B cell (primary cell): Measurements from ENCODE around the gene PDZRN3. TPM values are rescaled to one million over a fixed set of nuclear protein-coding genes. Genes with fewer than 3 reads are reported as not detected.

Source experiments
- ATAC-seq: fragments of 200-7000 bp; cut with Tn5 transposase; one replicate; pipeline ENCODE4 v1.10.0; 2021; ENCODE audit warnings: low read depth, mild to moderate bottlenecking, moderate number of reproducible peaks, moderate library complexity
- CTCF ChIA-PET: fragments of 350-600 bp; sonication (Branson Sonifier 250); formaldehyde crosslinking; loops from one replicate; lab custom pipeline; 2021; ENCODE audit warnings: antibody characterized with exemption, inconsistent platforms; lab: Charles Lee
- POLR2A ChIA-PET: fragments of 350-600 bp; sonication (Branson Sonifier 250); formaldehyde crosslinking; loops from one replicate; lab custom pipeline; 2021; ENCODE audit warnings: antibody characterized with exemption; lab: Charles Lee
- DNase-seq: peaks from one replicate; pipeline ENCODE4 v3.0.0; 2013
- H2AFZ ChIP-seq: 2 replicates; pipeline ENCODE4 v1.6.1; 2012; ENCODE audit warnings: mild to moderate bottlenecking, low read depth, low read length; ENCODE audit not compliant: insufficient read depth, poor library complexity, severe bottlenecking
- H3K27ac ChIP-seq, 2 donors: 1 replicate in 1 of 2; 2 replicates in 1 of 2; pipeline ENCODE4 v1.5.1; 2012 to 2013; ENCODE audit warnings: low read length in 2 of 2, mild to moderate bottlenecking in 2 of 2, moderate library complexity in 1 of 2
- H3K27me3 ChIP-seq, 4 experiments: fragments of 200-600 bp in 1 of 4; sonication (generic) in 1 of 4; replicated peaks in 1 of 4; 1 replicate in 2 of 4; 2 replicates in 2 of 4; pipeline versions ENCODE4 v1.6.1 to v1.7.0; 2013 to 2016; ENCODE audit warnings: low read length in 3 of 4, mild to moderate bottlenecking in 2 of 4, mixed read lengths in 1 of 4, moderate library complexity in 1 of 4; ENCODE audit not compliant: insufficient read depth in 4 of 4, control insufficient read depth in 3 of 4; ENCODE audit errors: control extremely low read depth in 1 of 4
- H3K36me3 ChIP-seq, 2 experiments: replicated peaks in 1 of 2; 1 replicate in 1 of 2; 2 replicates in 1 of 2; pipeline versions ENCODE4 v1.6.1 to v1.7.1; 2013; ENCODE audit warnings: low read length in 1 of 2; ENCODE audit not compliant: insufficient read depth in 2 of 2, control insufficient read depth in 1 of 2; ENCODE audit errors: control extremely low read depth in 1 of 2, extremely low read depth in 1 of 2
- H3K4me1 ChIP-seq, 2 donors: fragments of 200-600 bp in 1 of 2; sonication (generic) in 1 of 2; 1 replicate in 1 of 2; 2 replicates in 1 of 2; pipeline versions ENCODE4 v1.5.1 to v1.6.1; 2013 to 2017; ENCODE audit warnings: low read length in 2 of 2; ENCODE audit not compliant: control insufficient read depth in 2 of 2, insufficient read depth in 2 of 2
- H3K4me2 ChIP-seq: replicated peaks from 2 replicates; pipeline ENCODE3; 2012; ENCODE audit warnings: mild to moderate bottlenecking, low read depth, low read length; ENCODE audit not compliant: poor library complexity, severe bottlenecking
- H3K4me3 ChIP-seq, 5 experiments: fragments of 200-600 bp in 1 of 5; sonication (generic) in 1 of 5; 1 replicate in 3 of 5; 2 replicates in 2 of 5; pipeline versions ENCODE4 v1.5.1 to v1.7.0; 2011 to 2016; ENCODE audit warnings: low read length in 4 of 5, mild to moderate bottlenecking in 4 of 5, low read depth in 2 of 5, control low read depth in 1 of 5, moderate library complexity in 1 of 5; ENCODE audit not compliant: insufficient read depth in 1 of 5; ENCODE audit errors: control extremely low read depth in 1 of 5, extremely low read depth in 1 of 5
- H3K79me2 ChIP-seq: fragments of 200-600 bp; sonication (generic); one replicate; pipeline ENCODE4 v1.6.0; 2016; ENCODE audit warnings: low read length; ENCODE audit not compliant: control insufficient read depth, insufficient read depth
- H3K9ac ChIP-seq: fragments of 200-600 bp; sonication (generic); 2 replicates; pipeline ENCODE4 v1.6.1; 2017; ENCODE audit warnings: mild to moderate bottlenecking, low read length, moderate library complexity
- H3K9me3 ChIP-seq, 3 donors: one replicate each; pipeline versions ENCODE4 v1.6.1 to v1.7.1; 2013; ENCODE audit warnings: low read length in 2 of 3; ENCODE audit not compliant: control insufficient read depth in 2 of 3, insufficient read depth in 1 of 3; ENCODE audit errors: control extremely low read depth in 1 of 3
- H4K20me1 ChIP-seq: 2 replicates; pipeline ENCODE4 v1.6.0; 2012; ENCODE audit warnings: mild to moderate bottlenecking, low read length; ENCODE audit not compliant: insufficient read depth, control insufficient read depth, poor library complexity, severe bottlenecking
- H3K27ac Mint-ChIP-seq: one replicate; pipeline ENCODE4 v1.8.0; 2021; ENCODE audit warnings: mixed read lengths
- H3K27me3 Mint-ChIP-seq: one replicate; pipeline ENCODE4 v1.8.0; 2021; ENCODE audit warnings: mixed read lengths
- H3K4me1 Mint-ChIP-seq: one replicate; pipeline ENCODE4 v1.8.0; 2021; ENCODE audit warnings: mixed read lengths
- H3K4me3 Mint-ChIP-seq: one replicate; pipeline ENCODE4 v1.8.0; 2021; ENCODE audit warnings: mixed read lengths
- H3K9me3 Mint-ChIP-seq: one replicate; pipeline ENCODE4 v1.8.0; 2022; ENCODE audit warnings: mixed read lengths; ENCODE audit not compliant: insufficient read depth
- CTCF ChIP-seq: fragments of 200-600 bp; IDR thresholded peaks from one replicate; pipeline ENCODE4 v1.8.0; 2022; ENCODE audit warnings: antibody characterized with exemption, mild to moderate bottlenecking
- EZH2 ChIP-seq: IDR thresholded peaks from 2 replicates; pipeline ENCODE4 v1.6.1; 2012; ENCODE audit warnings: borderline replicate concordance, low read depth, mild to moderate bottlenecking, moderate library complexity, low read length; ENCODE audit not compliant: insufficient read depth, poor library complexity, severe bottlenecking
- WGBS: methylation state at CpG from one replicate; pipeline ENCODE4 v1.1.5; 2013; ENCODE audit warnings: missing lambda C conversion rate; ENCODE audit not compliant: insufficient coverage; 5-methylcytosine and 5-hydroxymethylcytosine counted together
- intact Hi-C: fragments of 100-400 bp; cut with micrococcal nuclease; formaldehyde crosslinking; loops from one replicate; pipeline ENCODE4 v1.10.0; 2022
- polyA plus RNA-seq: library from polyadenylated mRNA; depleted of rRNA; stranded (reverse); fragments of >200 nt; gene quantifications from 2 replicates; pipeline ENCODE4 v1.2.3, GENCODE V29; 2012
- total RNA-seq, 2 donors: library from RNA; stranded (reverse); fragments of 120-200 nt in 1 of 2; gene quantifications; 1 replicate in 1 of 2; 2 replicates in 1 of 2; pipeline versions ENCODE4 v1.2.3 to v1.2.4, GENCODE V29; 2013 to 2022

The PDZRN3 gene
- total and polyA plus RNA-seq, 2 donors (not counting 1 experiment from before 2014, with no cell fraction given): not detected

GRCh38 chr3:73664389-73664788 is 39.6 kb upstream of the PDZRN3 start:
- Histone ChIP-seq H3K4me2 (no peak overlapping the region), H2AFZ (no peak overlapping the region), H4K20me1 (no peaks in the 10 kb centered on the region), H3K4me1 (no peaks in the 10 kb centered on the region), H3K9ac (no peak overlapping the region), H3K9me3 (no peaks in the 10 kb centered on the region), H3K79me2 (no peaks in the 10 kb centered on the region), H3K4me3 (no peak overlapping the region), H3K27ac (no peak overlapping the region), H3K27me3 (no peaks in the 10 kb centered on the region), H3K36me3 (no peaks in the 10 kb centered on the region)
- Mint-ChIP-seq H3K27me3 (no peaks in the 10 kb centered on the region), H3K4me1 (no peaks in the 10 kb centered on the region), H3K9me3 (no peaks in the 10 kb centered on the region), H3K27ac (no peak overlapping the region), H3K4me3 (no peak overlapping the region)
- WGBS: 23% methylated on average over 2 of the region's 4 CpGs
- intact Hi-C loops: no loop called here
- CTCF ChIA-PET: no interaction called here
- DNase-seq (no peak), ATAC-seq (no peak)
- POLR2A ChIA-PET: no interaction called here
- TF ChIP-seq CTCF (no peak), EZH2 (no peak)

DNA sequence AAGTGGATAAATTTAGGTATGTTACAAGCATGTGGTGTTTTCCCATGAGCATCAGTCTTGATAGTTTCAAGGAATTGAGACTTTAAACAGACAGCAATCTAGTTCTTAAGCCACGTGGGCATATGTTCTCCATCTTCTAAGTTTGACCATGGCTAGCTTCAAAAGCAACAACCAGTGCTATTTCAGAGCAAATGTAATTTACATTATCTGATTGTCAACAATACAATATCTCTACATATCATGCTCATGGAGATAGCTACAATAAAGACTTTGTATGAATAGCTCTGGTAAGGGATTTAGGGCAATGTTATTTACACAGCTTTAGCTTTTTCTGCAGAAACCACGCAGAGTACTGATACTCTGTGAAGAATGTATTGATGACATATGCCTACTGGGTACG is 38.8 kb upstream of the PDZRN3 start:
- no peaks in the 10 kb centered on the region for H3K4me1 Mint-ChIP-seq

More for the DNA sequence above, 38.8 kb upstream of the PDZRN3 start:
- WGBS: no CpG with 5 or more reads among the region's 3 CpGs
- intact Hi-C loops: no loop called here
- CTCF ChIA-PET: no interaction called here
- Mint-ChIP-seq H3K27me3 (no peaks in the 10 kb centered on the region), H3K27ac (no peak overlapping the region), H3K9me3 (no peaks in the 10 kb centered on the region), H3K4me3 (no peak overlapping the region)
- Histone ChIP-seq H4K20me1 (no peaks in the 10 kb centered on the region), H3K4me2 (no peak overlapping the region), H3K9me3 (no peaks in the 10 kb centered on the region), H3K4me3 (no peak overlapping the region), H3K36me3 (no peaks in the 10 kb centered on the region), H3K79me2 (no peaks in the 10 kb centered on the region), H2AFZ (no peak overlapping the region), H3K9ac (no peak overlapping the region), H3K4me1 (no peaks in the 10 kb centered on the region), H3K27me3 (no peaks in the 10 kb centered on the region), H3K27ac (no peak overlapping the region)
- TF ChIP-seq CTCF: no peak
- no peak for TF ChIP-seq EZH2
- POLR2A ChIA-PET: no interaction called here
- no peak for ATAC-seq
- DNase-seq: no peak
